ENCODE data around the gene AMIGO2.

The AMIGO2 gene

DNA sequence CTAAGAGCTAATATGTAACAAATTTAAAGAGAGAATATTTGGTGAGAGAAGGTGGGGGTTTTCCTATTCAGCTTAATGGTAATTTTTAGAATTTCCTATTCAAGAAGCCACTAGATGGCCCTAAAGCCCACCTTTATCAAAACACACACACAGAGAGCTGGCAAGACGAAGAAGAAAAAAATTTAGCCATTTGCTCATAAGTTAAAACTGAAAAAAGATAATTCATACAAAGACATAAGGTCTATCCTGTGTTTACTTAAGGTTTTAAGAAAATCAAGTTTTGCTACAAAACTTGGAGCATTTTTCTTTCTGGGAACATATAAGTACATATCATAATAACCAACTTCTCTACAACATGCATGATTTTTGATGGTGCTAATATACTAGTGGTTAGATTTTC lies 47.1 kb downstream of the AMIGO2 start:
- DNase-seq = no peak

DNA sequence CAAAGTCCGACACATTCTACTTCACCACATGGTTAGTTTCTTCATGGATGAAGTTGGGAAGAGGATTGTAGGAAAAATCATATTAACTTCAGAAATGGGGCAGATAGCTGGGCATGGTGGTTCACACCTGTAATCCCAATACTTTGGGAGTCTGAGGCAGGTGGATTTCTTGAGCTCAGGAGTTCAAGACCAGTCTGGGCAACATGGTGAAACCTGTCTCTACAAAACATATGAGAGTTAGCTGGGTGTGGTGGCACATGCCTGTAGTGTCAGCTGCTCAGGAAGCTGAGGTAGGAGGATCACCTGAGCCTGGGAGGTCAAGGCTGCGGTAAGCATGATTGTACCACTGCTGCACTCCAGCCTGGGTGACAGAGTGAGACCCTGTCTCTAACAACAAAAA lies 49.9 kb downstream of the AMIGO2 start:
- DNase-seq = no peak

DNA sequence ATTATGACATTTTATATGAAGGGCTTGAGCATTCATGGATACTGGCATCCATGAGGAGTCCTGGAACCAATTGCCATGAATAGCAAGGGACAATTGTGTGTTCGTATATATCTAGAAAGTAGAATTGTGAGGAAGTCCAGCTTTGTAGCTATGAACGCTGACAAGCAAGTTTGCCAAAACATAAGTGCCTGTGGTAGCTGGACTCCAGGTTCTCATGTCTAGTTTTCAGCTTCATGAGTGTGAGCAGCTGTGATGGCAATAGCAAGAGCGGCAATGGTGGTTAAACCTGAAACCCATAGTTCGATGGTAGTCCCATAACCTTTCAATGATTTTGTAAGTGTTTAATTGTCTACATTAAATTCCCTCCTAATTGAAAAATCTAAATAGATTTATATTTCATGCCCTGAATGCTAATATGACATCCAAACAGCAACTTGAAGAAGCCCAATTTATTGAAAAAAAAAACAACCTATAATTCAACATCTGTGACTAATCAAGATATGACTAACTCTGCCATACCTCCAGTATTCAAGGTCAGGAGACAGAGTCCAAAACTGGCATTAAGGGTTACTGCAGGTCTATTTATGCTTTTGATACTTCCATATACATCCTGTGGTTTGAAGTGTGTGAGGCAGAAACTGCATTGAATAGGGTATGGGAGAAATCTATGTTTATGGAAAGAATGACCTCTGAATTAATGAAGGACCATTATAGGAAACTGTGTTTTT lies 50.6 kb downstream of the AMIGO2 start:
- DNase-seq = no peak

DNA sequence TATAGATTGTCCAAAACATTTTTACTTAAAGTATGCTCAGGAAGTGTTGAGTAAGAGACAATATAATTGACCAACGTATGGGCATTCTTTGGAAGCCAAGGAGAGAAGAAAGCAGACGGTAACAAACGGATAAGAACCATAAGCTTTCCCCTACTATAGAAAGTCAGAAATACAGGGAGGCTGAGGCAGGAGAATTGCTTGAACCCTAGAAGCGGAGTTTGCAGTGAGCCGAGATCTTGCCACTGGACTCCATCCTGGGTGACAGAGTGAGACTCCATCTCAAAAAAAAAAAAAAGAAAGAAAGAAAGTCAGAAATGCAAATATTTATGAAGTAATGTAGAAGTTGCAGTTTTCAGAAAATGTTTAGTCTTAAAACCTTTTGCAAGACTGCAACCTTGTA lies 51.6 kb downstream of the AMIGO2 start:
- no peak for DNase-seq
